Epithelial cell of esophagus (primary cell): ENCODE data around the gene SPAG17.

Source experiments
- DNase-seq: peaks from one replicate; pipeline ENCODE4 v3.0.0; 2010; ENCODE audit warnings: low read depth
- H3K4me3 ChIP-seq: 2 replicates; pipeline ENCODE4 v1.5.1; 2011; ENCODE audit warnings: mild to moderate bottlenecking, low read length, control low read depth
- TF ChIP-seq, protein P1 (sequence below): IDR thresholded peaks from 2 replicates; pipeline ENCODE4 v1.5.1; 2011; ENCODE audit warnings: low read depth, mild to moderate bottlenecking, low read length, control low read depth, inconsistent platforms; ENCODE audit not compliant: insufficient read depth; ENCODE audit errors: missing control alignments

SPAG17 gene

DNA sequence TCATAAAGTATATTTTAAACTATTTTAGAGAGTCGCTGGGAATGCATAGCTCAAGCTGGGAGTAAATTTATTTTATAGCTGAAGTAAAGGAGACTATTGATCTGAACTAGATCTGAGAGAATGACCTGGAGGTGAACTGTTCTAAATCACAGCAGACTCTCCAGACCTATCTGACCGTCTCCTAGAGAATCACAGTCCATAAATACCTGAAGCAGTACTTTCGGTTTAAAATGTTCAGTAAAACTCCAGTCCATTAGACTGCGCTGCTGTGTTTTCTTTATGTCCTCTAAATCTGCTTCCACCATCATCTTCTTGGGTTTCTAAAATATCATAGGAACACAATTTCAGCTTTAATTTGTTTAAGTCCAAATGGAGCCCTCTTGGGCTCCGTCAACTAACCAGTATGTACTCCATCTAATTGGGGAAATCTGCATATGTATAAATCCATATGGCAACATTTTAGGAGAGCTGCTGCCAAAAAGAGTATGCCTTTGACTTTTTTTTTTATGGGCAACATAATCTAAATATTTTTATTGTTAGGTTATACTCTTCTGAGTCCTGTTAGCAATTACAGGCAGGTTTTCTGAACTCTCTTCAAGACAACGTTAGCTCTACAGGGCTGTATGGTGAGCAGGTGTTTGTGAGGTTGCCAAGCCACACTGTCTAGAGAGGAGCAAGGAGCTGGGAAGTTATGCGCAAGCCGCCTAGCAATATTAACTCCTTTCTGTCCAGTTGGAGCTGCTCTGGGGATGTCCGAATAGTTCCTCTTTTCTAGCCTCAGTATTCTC, 111.2 kb downstream of the SPAG17 start:
- H3K4me3 ChIP-seq, result no peak overlapping the region
- TF ChIP-seq, protein P1, sequence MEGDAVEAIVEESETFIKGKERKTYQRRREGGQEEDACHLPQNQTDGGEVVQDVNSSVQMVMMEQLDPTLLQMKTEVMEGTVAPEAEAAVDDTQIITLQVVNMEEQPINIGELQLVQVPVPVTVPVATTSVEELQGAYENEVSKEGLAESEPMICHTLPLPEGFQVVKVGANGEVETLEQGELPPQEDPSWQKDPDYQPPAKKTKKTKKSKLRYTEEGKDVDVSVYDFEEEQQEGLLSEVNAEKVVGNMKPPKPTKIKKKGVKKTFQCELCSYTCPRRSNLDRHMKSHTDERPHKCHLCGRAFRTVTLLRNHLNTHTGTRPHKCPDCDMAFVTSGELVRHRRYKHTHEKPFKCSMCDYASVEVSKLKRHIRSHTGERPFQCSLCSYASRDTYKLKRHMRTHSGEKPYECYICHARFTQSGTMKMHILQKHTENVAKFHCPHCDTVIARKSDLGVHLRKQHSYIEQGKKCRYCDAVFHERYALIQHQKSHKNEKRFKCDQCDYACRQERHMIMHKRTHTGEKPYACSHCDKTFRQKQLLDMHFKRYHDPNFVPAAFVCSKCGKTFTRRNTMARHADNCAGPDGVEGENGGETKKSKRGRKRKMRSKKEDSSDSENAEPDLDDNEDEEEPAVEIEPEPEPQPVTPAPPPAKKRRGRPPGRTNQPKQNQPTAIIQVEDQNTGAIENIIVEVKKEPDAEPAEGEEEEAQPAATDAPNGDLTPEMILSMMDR, result no peak
- DNase-seq, result no peak

DNA sequence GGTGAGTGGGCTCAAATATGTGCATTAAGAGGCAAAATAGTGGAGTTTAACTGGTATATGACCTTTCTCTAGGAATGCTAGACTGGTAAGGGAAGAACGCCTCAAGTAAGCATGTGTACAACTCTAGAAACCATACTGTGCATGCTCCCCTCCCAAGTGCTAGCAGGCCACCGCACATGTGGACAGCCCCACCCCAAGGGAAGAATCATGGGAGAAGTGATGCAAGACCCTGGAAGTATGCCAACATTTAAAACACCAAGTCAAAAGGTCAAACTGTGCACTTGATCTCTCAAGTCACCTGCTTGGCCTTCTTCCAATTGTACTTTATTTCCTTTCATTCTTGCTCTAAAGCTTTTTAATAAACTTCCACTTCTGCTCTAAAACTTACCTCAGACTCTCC, 135.0 kb downstream of the SPAG17 start:
- TF ChIP-seq, protein P1, result no peak
- DNase-seq, result no peak
- no peak overlapping the region for H3K4me3 ChIP-seq

DNA sequence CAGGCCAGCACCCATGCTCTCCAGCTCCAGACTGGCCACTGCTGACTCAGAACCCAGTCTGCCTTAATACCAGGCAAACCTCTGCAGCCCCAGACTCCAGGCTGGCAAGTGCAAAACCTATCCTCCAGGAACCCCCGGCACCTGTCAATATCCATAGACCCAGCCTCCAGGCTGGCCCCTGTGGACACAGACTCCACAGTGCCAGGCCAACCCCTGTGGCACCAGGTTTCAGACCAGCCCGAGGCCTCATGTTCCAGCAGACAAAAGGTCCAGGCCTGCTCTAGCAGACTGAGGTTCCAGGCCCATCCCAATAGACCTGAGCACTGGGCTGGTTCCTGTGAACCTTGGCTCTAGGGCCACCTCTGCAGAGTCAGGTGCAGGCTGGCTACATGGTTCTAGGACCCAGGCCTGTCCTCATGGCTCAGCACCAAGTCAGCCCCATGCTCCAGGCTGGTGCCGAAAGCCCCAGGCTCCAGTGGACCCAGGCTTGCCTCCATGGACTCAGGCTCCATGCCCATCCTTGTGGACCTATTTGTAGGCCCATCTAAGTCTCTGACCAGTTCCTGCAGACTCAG, 137.3 kb downstream of the SPAG17 start:
- no peak overlapping the region for H3K4me3 ChIP-seq
- TF ChIP-seq, protein P1, result no peak
- no peak for DNase-seq

DNA sequence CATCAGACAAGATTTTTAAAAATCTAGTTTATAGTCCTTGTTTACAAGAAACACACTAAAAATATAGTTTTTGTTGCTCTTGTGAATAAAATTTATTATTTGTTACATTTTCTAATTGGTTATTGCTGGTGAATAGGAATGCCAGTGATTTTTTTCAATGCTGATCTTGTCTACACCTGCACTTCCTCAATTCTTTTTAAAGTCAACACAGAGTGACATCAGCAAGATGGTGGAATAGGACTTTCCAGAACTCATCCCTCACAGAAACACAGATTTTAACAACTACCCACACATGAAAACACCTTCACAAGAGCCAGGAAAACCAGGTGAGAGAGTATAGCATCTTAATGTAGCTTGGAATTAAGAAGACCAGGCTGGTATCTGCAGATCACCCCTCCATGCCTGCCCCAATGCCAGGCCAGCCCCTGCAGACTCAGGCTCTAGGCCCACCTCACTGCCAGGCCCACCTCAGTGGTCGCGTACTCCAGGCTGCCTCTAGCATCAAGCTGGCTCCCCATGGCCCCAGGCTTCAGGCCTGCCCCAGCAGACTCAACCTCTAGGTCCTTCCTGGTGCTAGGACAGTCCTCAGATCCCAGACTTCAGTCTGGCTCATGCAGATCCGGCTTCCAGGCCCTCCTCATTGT, 137.9 kb downstream of the SPAG17 start:
- H3K4me3 ChIP-seq, result no peak overlapping the region
- TF ChIP-seq, protein P1, result no peak
- DNase-seq, result no peak

DNA sequence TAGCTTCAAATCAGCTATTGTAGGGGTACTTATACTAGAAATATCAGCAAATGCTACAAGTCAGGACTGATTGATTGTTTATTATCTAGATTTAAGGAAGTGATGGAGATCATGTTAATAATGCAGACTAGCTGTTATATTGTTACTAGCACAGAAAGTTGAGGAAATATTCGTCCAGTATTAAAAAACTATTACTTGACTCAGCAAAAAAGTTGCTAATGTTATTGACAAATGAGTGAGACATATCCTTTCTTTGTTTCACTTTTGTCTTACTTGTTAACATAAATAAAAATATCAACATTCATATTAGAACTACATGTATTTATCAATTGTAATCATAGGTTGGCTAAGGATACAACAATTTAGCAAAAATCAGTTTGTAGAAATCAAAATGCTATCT, 141.4 kb downstream of the SPAG17 start:
- DNase-seq, result no peak
- TF ChIP-seq, protein P1, result no peak
- no peak overlapping the region for H3K4me3 ChIP-seq

DNA sequence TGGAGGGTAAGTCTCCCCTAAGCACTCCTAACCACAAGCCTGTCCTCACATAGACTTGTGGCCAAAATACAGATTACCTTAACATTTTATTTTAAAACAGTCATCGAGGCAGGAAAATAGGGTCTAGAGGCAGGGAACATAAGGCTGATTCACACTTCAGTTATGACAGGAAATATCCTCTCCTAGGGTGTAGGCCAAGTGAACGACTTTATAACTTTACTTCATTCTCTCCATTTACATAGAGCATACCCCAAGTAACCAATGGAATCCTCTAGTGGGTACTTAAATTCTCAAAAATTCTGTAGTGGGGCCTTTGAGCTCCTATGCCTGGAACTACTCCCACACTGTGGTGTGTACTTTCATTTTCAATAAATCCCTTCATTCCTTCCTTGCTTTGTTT, 142.5 kb downstream of the SPAG17 start:
- no peak overlapping the region for H3K4me3 ChIP-seq
- TF ChIP-seq, protein P1, result no peak
- DNase-seq, result no peak
